Activated naive CD8-positive, alpha-beta T cell (primary cell): ENCODE results near the gene ALPK1.
"Not testable (repeated sequence)": the region's sequence is repeated elsewhere in the genome, so short reads cannot be mapped to it uniquely, and the experiment has no call there.

ENCODE experiments used
- H3K27ac Mint-ChIP-seq: one replicate; pipeline ENCODE4 v1.8.0; 2021; ENCODE audit warnings: mixed read lengths
- H3K27me3 Mint-ChIP-seq: one replicate; pipeline ENCODE4 v1.8.0; 2021; ENCODE audit warnings: mixed read lengths
- H3K36me3 Mint-ChIP-seq: one replicate; pipeline ENCODE4 v1.8.0; 2021; ENCODE audit warnings: mixed read lengths
- H3K4me1 Mint-ChIP-seq: one replicate; pipeline ENCODE4 v1.8.0; 2021; ENCODE audit warnings: low read depth, mixed read lengths
- H3K4me3 Mint-ChIP-seq: one replicate; pipeline ENCODE4 v1.8.0; 2021; ENCODE audit warnings: mild to moderate bottlenecking, mixed read lengths
- H3K9me3 Mint-ChIP-seq: one replicate; pipeline ENCODE4 v1.8.0; 2021; ENCODE audit warnings: low read depth, mixed read lengths

The ALPK1 gene

GRCh38 chr4:112453321-112453720, 156.2 kb downstream of the ALPK1 start:
- Mint-ChIP-seq H3K9me3 (no peaks in the 10 kb centered on the region), H3K36me3 (peaks cover 2% of the 10 kb centered on the region), H3K27ac (no peak overlapping the region), H3K4me1 (no peaks in the 10 kb centered on the region), H3K4me3 (no peak overlapping the region), H3K27me3 (peaks cover 5% of the 10 kb centered on the region)

- peaks cover 4% of the 10 kb centered on the region for H3K27me3 Mint-ChIP-seq
- no peak overlapping the region for H3K4me3 Mint-ChIP-seq
- H3K27ac Mint-ChIP-seq: no peak overlapping the region
- H3K36me3 Mint-ChIP-seq: no peaks in the 10 kb centered on the region
- H3K4me1 Mint-ChIP-seq: no peaks in the 10 kb centered on the region
- H3K9me3 Mint-ChIP-seq: no peaks in the 10 kb centered on the region
These were observed 175.1 kb downstream of the ALPK1 start for GRCh38 chr4:112472318-112472717.

DNA sequence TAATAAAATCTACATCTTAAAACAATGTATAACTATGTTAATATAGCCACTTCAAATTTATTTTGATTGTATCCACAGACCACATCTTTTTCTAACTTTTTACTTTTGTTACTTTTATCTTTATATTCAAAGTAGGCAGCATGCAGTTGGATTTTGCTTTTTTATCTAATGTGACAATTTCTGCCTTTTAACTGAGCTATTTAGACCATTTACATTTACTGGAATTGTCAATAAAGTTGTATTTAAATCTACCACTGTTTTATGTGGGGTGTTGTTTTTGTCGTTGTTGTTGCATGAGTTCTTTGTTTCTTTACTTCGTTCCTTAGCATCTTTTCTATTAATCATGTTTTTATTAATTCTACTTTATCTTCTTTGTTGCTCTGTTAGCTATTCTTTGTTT, 176.8 kb downstream of the ALPK1 start:
- no peaks in the 10 kb centered on the region for H3K36me3 Mint-ChIP-seq
- H3K4me3 Mint-ChIP-seq: no peak overlapping the region
- H3K4me1 Mint-ChIP-seq: no peaks in the 10 kb centered on the region
- no peak overlapping the region for H3K27ac Mint-ChIP-seq
- H3K9me3 Mint-ChIP-seq: no peaks in the 10 kb centered on the region
- peaks cover 7% of the 10 kb centered on the region for H3K27me3 Mint-ChIP-seq

DNA sequence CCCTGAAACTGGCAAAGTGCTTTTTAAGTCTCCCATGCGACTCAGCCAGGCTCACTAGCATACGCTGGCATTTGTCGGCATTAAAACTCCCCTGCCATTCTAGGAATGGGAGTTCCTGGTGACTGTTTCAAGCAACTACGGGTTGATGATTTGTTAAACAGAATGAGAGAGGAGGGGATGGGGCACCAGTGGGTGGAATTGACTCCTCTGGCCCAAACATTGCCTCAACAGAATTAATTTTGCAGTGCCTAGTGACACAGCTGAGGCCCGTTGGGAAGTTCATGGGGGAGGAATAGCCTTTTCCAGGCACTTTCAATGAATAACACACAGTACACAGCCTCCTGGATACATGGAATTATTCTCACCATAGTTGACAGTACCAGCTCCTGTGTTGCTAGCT, 188.8 kb downstream of the ALPK1 start:
- H3K4me3 Mint-ChIP-seq: no peak overlapping the region

GRCh38 chr4:112490808-112491207, 193.6 kb downstream of the ALPK1 start:
- not testable (repeated sequence) for H3K4me1 Mint-ChIP-seq, H3K4me3 Mint-ChIP-seq, H3K27ac Mint-ChIP-seq, H3K36me3 Mint-ChIP-seq
- Mint-ChIP-seq H3K27me3 (peaks cover 16% of the 10 kb centered on the region), H3K9me3 (peaks cover 16% of the 10 kb centered on the region)

More for the DNA sequence above, 188.8 kb downstream of the ALPK1 start:
- peaks cover 11% of the 10 kb centered on the region for H3K36me3 Mint-ChIP-seq
- H3K27ac Mint-ChIP-seq: no peak overlapping the region
- H3K4me1 Mint-ChIP-seq: no peaks in the 10 kb centered on the region
- peaks cover 13% of the 10 kb centered on the region for H3K27me3 Mint-ChIP-seq
- H3K9me3 Mint-ChIP-seq: peaks cover 14% of the 10 kb centered on the region
